ENCODE data around the gene RCSD1.

Gene RCSD1

GRCh38 chr1:167645140-167645541 lies 15.1 kb downstream of the RCSD1 start:
- no peak for DNase-seq

- DNase-seq, result no peak
Observed at GRCh38 chr1:167645625-167646414, 15.8 kb downstream of the RCSD1 start.

- DNase-seq, result no peak
Observed at GRCh38 chr1:167648252-167648849, 18.3 kb downstream of the RCSD1 start.

- DNase-seq, result no peak
Observed at GRCh38 chr1:167648978-167649744, 19.1 kb downstream of the RCSD1 start.

- DNase-seq, result peak; percentile 8
Observed at GRCh38 chr1:167650269-167651160, 20.5 kb downstream of the RCSD1 start.

GRCh38 chr1:167651161-167651693 lies 21.2 kb downstream of the RCSD1 start:
- DNase-seq, result peak; percentile 27

- no peak for DNase-seq
Observed at GRCh38 chr1:167654975-167655575, 25.0 kb downstream of the RCSD1 start.

- DNase-seq, result no peak
Observed at GRCh38 chr1:167656657-167657056, 26.6 kb downstream of the RCSD1 start.

- no peak for DNase-seq
Observed at GRCh38 chr1:167658574-167659328, 28.7 kb downstream of the RCSD1 start.

GRCh38 chr1:167659450-167659849 lies 29.4 kb downstream of the RCSD1 start:
- no peak for DNase-seq

- DNase-seq, result no peak
Observed at GRCh38 chr1:167659881-167660280, 29.8 kb downstream of the RCSD1 start.

- DNase-seq, result no peak
Observed at GRCh38 chr1:167661527-167662426, 31.7 kb downstream of the RCSD1 start.

- no peak for DNase-seq
Observed at GRCh38 chr1:167663002-167663772, 33.2 kb downstream of the RCSD1 start.

GRCh38 chr1:167665469-167665868 lies 35.4 kb downstream of the RCSD1 start:
- DNase-seq, result no peak

GRCh38 chr1:167666416-167666815 lies 36.4 kb downstream of the RCSD1 start:
- DNase-seq, result no peak

GRCh38 chr1:167667536-167667935 lies 37.5 kb downstream of the RCSD1 start:
- DNase-seq, result no peak

- DNase-seq, result no peak
Observed at GRCh38 chr1:167668108-167668507, 38.1 kb downstream of the RCSD1 start.

GRCh38 chr1:167669209-167670124 lies 39.4 kb downstream of the RCSD1 start:
- DNase-seq, result peak; percentile 32
